ENCODE measurements around the gene CRYGB. TPM values are rescaled to one million over a fixed set of nuclear protein-coding genes. Genes with fewer than 3 reads are reported as not detected.

Gene CRYGB
- total and polyA plus RNA-seq, 2 donors (not counting 3 experiments of a cell fraction or from before 2014, with no cell fraction given): not detected

DNA sequence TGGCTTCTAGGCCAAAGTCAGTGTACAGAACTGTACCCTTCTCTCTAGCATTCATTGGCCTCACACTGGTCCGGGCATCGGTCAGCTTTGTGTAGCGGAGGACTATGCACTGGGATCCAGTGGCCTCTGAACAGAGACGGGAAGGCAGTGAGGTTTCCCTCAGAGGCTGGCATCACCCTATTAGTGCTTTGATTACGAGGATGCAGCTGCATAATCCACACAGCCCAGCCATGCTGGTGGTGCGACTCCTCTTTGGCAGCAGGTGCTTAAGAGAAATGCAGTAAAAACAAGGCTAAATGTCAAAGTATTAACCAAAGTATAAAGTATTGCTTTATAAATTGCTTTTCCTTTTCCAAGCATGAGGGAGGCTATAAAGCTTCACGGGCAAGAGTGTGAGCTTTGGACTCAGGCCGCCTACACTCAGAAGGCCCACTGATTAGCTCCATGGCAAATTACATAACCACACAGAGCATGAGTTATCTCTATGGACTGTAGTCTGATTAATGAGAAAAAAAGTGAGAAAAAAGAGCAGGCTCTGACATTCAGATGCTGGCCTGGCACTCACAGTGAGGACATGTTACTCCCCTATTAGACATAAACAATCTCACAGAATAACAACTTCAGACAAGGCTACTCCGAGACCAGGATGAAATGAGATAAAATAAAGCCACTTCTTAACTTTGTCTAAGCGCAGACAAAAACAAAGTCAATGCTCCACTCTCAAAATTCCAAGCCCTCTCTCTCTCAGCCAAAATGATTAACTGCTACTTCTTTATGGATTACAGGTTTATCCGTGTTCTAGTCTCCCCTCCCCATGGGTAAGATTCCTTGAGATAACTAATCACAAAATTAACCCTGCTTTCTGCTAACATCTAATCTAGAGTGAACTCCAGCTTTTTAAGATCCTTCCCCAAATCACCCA lies 9.9 kb downstream of the CRYGB start:
- Histone ChIP-seq H3K4me2 (ENCODE audit: insufficient read depth, low read length) (no peak overlapping the region), H3K9me1 (replicated peaks; ENCODE audit: control insufficient read depth, extremely low read depth, insufficient read depth, low read length) (no peaks in the 10 kb centered on the region), H3K36me3 (ENCODE audit: control insufficient read depth in 2 of 2, extremely low read depth in 1 of 2, insufficient read depth in 2 of 2, low read length in 2 of 2) (no peaks in the 10 kb centered on the region), H3K27ac (ENCODE audit: insufficient read depth, low read depth, low read length) (no peak overlapping the region), H3K9me3 (replicated peaks; ENCODE audit: control insufficient read depth, insufficient read depth, low read length) (no peaks in the 10 kb centered on the region), H3K27me3 (ENCODE audit: control insufficient read depth in 2 of 2, insufficient read depth in 2 of 2, low read length in 2 of 2) (no peaks in the 10 kb centered on the region), H4K20me1 (replicated peaks; ENCODE audit: control insufficient read depth, extremely low read depth, insufficient read depth, low read length) (no peaks in the 10 kb centered on the region), H2AFZ (ENCODE audit: low read depth, low read length) (no peak overlapping the region), H3K9ac (replicated peaks; ENCODE audit: extremely low read depth, insufficient read depth, low read length) (no peak overlapping the region), H3K79me2 (ENCODE audit: control insufficient read depth, insufficient read depth, low read length) (no peaks in the 10 kb centered on the region), H3K4me3 (replicated peaks in 1 of 3; ENCODE audit: insufficient read depth in 1 of 3, low read depth in 1 of 3, low read length in 3 of 3) (no peak overlapping the region), H3K4me1 (ENCODE audit: control insufficient read depth, extremely low read depth, insufficient read depth, low read length) (no peaks in the 10 kb centered on the region)
- dilution Hi-C loops (cut with MboI; ENCODE audit: extremely low pct_ligation_motif_present, low sequenced_read_pairs) (no loop called here), intact Hi-C loops (cut with micrococcal nuclease) (no loop called here)
- POLR2A ChIA-PET: no interaction called here
- FAIRE-seq (no peak), DNase-seq (ENCODE audit: low read depth, low spot score) (no peak)
- BruUV-seq (replicated peaks): no TSS peak
- CTCF ChIA-PET: no interaction called here
- TF ChIP-seq, protein P1, sequence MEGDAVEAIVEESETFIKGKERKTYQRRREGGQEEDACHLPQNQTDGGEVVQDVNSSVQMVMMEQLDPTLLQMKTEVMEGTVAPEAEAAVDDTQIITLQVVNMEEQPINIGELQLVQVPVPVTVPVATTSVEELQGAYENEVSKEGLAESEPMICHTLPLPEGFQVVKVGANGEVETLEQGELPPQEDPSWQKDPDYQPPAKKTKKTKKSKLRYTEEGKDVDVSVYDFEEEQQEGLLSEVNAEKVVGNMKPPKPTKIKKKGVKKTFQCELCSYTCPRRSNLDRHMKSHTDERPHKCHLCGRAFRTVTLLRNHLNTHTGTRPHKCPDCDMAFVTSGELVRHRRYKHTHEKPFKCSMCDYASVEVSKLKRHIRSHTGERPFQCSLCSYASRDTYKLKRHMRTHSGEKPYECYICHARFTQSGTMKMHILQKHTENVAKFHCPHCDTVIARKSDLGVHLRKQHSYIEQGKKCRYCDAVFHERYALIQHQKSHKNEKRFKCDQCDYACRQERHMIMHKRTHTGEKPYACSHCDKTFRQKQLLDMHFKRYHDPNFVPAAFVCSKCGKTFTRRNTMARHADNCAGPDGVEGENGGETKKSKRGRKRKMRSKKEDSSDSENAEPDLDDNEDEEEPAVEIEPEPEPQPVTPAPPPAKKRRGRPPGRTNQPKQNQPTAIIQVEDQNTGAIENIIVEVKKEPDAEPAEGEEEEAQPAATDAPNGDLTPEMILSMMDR (IDR thresholded peaks at IDR 0.05; ENCODE audit: extremely low read depth in 1 of 2, insufficient read depth in 1 of 2, low read depth in 1 of 2, low read length in 2 of 2): no peak
- no peak for TF ChIP-seq JUN (IDR thresholded peaks at IDR 0.05; ENCODE audit: borderline replicate concordance, insufficient read depth, insufficient read length, low read depth)
- TF ChIP-seq EZH2 (IDR thresholded peaks at IDR 0.05; ENCODE audit: borderline replicate concordance, low read depth, low read length, severe bottlenecking): no peak

Data from endothelial cell of umbilical vein (primary cell).